Stimulated activated CD4-positive, alpha-beta T cell treated with anti-CD3 and anti-CD28 coated beads, Interleukin-4, amount 100 ng/mL, for 1 hour (primary cell): ENCODE measurements around the gene MRPS35.

ENCODE experiments used
- DNase-seq: peaks from one replicate; pipeline ENCODE4 v3.0.0-alpha.2; 2020

MRPS35 gene

DNA sequence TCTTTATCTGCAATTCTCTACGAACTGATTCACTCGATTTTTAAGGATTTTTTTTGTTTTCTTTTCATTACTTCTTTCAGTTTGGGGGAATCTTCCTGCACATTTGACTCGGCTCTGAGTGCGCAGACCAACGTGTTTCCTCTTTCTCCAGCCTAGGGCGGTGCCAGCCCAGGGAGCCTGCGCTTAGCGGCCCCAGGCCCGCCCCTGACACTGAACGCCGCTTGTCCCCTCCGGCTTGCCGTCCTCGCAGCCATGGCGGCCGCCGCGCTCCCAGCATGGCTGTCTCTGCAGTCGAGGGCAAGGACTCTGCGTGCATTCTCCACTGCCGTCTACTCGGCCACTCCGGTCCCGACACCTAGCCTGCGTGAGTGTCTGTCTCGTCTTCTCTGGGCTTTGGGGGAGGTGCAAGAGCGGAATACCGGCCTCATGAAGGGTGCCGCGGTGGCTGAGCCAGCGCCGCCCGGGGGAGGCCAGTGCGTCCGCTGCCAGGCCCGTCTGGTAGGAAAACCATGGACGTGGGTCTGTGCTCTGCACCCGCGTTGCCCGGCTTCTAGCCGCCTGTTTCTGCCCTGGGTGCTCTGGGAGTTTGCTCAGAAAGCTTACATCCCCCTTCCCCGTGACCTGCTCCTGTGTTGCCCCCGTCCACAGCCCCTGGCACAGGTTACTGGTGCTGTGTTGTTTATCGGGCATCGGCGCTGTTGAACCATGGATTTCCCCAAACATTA lies at the start of gene MRPS35:
MRPS35 (plus strand) TSS at position 241 of the 725 bp plus-strand sequence; CDS start at position 253, 12 bp downstream.
- DNase-seq: peak; percentile 93

DNA sequence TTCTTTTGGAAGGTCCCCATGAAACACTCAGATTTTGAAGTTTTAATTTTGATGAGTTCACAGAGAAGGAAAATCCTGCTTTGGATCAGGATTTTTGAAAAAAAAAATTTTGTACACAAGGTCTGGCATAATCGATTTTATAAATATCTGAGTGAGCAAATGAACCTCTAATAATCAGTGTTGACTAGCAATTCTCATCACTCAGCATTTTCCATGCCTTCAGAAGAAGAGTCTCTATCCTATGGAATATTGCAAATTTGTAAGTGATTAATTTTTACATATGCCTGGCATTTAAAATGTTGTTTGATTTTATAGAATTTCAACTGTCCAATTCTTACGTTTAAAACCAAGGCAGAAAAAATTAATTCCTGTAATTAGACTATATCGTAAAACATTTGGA lies 44.9 kb upstream of the MRPS35 start:
- DNase-seq: no peak

DNA sequence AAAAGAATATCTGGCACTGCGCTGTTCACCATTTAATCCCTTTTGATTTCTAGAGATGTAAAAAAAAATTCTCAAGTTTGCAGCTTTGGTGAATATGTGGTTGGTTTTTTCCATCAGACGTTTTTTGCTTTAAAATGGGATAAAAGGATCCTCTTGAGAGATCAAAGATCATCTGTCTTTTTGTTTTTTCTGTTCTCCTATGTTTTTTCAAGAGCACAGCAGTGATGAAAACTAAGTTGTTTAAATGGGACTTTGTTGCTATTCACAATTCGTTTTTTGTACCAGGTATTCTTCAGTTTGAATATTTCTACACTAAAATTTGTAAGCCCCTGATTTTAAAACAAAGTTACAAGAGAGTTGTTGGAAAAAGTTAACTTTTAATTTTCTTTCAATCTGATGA lies 44.1 kb upstream of the MRPS35 start:
- no peak for DNase-seq

DNA sequence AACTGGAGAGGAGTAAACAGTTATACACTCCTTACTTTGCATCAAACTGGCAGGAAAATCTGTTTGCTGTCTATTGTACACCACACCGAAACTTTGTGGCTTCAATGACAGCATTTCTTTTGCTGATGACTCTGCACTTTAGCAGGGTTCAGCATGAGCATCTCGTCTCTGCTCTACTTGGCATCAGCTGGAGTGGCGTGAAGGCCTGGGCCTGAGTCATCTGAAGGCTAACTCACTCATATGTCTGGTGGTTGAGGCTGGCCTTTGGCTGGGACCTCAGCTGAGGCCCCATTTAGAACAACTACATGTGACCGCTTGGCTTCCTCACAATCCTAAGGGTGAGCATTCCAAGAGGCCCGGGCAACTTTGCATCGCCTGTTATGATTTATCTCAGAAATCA lies 43.1 kb upstream of the MRPS35 start:
- DNase-seq: no peak

DNA sequence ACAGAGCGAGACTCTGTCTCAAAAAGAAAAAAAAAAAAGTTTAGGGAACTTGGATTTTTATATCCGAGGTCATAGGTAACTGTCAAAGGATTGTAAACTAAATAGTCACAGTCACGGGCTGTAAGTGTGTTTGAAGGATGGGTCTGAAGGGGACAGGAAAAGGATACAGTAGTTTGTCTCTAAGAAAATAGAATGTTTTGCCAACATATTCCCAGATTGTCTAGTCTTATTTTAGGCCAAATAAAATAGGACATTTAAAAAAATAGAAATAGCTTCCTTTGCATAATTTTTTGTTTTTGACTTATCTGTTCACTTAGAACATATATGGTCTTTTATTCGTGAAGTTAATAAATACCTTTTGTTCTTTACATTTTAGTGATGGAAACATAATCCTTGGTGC lies 38.6 kb upstream of the MRPS35 start:
- no peak for DNase-seq

DNA sequence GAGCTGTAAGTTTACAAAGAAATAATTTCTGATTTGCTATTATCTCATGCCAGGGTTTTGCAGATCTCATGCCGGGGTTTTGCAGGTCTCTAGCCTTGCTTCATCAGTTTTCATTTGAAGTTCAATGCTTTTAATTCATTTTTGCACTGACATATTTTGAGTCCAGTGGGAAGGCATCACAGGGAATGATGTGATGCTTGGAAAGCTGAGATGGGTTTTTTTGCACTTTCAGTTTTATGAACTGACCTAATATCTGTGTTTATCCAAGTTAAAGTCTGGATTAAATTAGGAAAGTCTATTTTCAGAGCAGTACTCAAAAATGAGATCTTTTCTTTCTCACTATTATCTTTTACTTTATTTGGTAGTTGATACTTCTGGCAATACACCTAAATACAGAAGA lies 38.0 kb upstream of the MRPS35 start:
- DNase-seq: no peak

DNA sequence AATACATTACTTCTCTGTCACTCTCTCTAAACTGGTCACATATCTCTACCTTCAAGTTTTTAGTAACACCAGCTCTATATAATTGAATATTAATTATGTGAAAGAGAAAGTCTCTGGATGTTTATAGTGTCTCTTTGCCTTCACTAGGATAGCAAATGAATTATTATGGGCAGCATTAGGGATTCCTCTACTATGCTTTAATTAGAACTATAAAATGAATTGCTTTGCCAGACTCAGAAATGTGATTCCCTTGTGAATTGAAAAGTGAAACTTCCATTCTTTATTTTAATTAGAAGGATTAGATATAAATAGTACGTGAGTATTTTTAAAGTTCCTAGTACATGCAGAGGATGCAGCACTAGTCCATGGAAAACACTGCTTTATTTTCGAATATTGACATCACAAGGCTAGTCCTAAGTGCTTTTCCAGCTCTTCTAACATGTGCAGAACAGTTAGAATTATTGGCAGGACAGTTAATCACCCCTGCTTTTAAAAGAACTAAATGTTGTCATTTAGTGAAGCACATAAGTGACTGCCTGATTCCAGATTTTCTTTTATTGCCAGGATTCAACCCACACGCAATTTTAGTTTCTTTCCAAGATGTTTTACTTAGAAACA lies 37.4 kb upstream of the MRPS35 start:
- no peak for DNase-seq

DNA sequence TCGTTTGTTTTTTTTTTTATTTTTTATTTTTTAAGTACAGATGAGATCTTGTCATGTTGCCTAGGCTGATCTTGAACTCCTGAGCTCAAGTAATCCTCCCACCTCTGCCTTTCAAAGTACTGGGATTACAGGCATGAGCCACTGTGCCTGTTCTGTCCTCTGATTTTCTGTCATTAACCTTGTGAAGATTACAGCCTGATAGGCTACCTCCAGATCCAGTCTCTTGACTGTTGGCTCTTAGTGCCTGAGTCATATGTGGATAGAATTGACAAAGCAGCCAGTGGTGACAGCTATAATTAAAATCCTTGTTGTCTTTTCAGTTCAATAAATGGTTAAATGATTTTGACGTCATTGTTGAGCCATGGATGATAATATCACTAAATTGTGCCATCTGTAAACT lies 35.6 kb upstream of the MRPS35 start:
- no peak for DNase-seq

DNA sequence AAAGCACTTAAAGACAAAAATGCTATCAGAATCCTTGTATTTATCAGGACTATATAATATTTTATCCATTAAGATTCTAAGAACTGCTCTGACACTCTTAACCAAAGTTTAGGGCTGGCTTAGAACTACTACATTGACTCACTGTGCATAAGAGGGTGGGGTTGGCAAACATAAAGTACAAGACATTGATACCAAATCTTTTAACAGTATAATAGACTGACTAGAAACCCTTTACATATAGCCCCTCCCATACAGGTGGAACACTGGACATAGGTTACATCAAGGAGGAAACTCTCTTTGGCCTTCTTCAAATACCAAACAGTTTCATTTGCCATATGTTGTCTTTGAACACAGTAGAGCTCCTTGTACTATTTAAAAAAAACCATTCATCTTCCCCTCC lies 30.0 kb upstream of the MRPS35 start:
- no peak for DNase-seq

DNA sequence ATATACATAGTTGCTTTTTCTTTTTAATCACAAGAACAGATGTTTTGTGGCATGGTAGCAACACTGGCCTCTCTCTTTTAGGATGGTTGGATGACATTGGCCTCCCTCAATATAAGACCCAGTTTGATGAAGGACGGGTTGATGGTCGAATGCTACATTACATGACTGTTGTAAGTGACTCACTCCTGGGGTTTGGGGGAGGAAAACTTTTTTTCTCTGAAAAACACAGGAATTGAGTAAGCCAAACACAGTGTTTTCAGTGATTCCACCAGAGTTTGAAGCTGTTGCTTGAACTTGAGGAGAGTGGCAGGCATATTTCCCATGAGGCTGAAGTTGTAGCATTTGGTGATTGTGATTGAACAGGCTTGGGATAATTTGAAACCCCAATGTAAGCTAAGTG lies 28.1 kb upstream of the MRPS35 start:
- no peak for DNase-seq

DNA sequence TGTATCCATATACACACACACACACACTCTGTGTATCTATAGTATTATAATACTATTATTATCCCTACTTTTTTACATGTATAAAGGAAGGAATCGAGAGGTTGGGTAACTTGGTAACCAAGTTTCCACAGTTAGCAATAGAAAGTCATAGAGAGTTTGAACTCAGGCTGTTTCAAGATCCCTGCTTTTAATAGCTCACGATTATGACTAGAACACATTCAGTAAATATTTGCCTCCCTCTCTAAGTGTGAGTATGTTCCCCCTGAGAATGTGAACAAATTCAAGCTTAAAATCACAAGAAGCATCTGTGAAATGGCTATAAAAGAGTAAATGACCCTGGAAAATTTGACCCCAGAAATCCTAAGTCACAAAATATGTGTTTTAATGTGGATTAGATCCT lies 25.4 kb upstream of the MRPS35 start:
- DNase-seq: no peak

DNA sequence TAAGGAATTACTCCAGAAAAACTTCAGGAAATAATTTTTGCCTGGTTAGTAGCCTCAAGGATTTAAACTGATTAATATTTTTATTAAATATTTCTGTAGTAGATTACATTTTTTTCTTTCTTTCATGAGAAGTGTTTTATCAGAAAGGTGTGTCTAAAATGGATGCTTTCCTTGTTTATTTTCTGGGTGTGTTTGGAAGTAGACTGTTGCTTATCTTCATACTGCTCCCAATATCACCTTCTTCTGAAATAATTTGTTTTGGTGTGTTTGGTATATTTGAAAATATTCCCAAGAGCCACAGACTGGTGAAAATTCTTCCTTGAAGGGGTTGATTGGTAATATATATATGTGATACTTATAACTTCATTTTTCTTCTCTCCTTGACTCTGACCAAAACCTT lies 24.5 kb upstream of the MRPS35 start:
- DNase-seq: no peak

DNA sequence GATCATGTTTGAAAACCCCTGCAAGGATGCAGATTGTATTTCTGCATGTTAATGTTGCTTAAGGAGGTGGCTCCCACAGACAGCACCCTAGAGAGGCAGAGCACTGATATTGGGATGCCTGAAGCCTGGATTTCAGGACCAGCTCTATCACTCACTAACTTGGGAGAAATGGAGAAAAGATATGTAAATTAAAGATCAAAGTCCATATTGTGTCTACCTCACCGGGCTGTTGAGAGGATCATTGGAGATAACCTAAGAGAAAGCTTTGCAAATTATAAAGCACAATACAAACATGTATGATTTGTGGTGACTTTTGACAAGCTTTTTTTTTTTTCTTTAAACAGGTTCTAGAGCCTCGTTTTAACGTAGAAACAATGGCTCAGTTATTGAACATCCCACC lies 22.0 kb upstream of the MRPS35 start:
- no peak for DNase-seq

DNA sequence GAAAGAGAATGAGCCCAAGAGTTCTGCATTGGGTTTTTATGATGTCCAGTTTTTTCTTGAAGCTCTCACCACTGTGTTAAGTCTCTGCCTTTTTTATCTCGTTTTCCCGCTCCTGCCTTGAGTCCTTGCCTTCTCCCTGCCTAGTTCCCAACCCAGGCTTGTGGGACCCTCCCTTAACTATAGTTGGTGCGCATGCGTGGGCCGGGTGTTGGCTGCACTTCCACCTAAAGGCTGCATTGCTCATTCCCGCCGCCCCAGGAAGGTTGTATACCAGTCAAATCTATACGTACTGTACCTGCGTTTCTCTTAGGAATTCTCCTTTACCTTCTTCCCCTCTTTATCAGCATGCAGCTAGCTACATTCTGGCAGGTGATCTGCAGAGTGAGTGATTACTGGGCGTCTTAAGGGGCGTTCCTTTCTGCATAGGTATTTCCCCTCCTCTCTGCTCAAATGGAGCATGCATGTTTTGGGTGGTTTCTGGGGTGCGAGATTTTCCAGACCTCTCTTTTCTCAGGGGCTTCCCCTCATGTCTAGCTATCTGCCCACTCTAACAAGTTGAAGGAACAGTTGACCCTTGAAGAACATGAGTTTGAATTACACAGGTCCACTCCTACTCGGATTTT lies 21.0 kb upstream of the MRPS35 start:
- DNase-seq: no peak

DNA sequence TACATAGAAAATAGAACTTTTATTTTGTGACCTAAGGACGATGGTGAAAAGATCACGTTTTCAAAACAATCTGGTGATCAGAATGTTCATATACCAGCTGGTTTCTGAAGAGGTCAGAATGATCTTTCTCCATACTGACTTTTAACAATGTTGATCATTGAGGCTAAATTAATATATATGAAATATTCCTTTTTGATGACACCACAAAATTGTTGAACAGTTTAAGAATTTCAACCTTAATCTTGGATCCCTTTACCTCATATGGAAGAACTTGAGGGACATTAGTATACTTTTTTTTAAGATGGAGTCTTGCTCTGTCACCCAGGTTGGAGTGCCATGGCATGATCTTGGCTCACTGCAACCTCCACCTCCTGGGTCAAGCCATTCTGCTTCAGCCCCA lies 17.2 kb upstream of the MRPS35 start:
- no peak for DNase-seq

DNA sequence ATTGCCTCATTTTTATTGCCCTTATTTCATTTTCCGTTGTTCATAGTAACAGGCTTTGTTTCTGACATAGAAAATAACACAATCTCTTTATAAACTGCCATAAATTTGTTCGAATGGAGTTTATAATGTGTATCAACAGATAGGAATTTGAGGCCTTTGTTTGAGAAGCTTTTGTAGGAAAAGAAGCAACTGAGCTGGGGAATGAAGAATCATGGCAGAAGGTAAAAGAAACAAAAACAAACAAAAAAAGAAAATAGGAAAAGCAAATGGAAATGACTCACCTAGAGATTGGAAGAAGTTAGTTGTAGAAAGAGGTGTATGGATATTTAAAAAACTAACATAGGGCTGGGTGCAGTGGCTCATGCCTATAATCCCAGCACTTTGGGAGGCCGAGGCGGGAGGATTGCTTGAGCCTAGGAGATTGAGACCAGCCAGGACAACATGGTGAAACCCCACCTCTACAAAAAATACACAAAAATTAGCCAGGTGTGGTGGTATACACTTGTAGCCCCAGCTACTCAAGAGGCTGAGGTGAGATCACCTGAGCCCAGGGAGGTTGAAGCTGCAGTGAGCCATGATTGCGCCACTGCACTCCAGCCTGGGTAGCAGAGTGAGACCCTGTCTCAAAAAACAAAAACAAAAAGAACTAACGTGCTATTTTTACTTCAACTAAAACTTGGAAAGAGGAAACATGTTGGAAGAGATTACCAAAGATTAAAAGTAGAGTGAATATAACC lies 14.9 kb upstream of the MRPS35 start:
- no peak for DNase-seq

DNA sequence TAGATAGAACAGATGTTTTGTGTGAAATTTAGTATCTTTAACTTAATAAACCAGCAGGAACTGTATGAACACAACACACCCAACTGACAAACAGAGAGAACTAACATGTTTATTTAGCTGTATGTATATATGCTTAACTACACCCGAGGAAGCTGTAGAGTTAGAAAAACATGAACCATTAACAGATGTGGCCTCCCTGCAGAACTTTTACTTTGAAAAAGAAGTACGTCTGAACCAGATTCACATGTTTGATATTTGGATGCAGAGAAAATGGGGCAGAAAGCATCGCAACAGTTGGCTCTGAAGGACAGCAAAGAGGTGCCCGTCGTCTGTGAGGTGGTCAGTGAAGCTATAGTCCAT lies 14.4 kb upstream of the MRPS35 start, which contains the start of gene REP15:
REP15 (plus strand) TSS at position 155 of the 360 bp plus-strand sequence; CDS start at position 271, 116 bp downstream.
- no peak for DNase-seq

DNA sequence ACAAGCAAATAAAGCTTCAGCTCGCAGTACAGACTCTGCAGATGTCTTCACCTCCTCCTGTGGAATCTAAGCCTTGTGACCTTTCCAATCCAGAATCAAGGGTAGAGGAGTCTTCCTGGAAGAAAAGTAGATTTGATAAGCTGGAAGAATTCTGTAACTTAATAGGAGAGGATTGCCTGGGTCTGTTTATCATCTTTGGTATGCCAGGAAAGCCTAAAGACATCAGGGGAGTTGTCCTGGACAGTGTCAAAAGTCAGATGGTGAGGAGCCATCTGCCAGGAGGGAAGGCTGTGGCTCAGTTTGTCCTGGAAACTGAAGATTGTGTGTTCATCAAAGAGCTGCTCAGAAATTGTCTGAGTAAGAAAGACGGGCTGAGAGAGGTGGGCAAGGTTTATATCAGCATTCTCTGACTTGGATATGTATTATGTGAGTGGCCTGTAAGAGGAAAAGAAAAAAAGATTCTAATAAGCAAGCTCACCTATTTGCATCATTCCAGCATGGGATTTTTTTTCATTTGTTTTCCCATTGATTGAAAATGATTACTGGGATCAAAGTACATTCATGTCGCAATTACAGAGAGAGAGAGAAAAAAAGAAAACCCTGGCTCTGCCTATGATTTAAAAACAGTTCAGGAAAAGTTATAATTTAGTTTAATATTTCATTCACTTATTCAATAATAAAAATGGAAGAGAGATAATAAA lies 13.6 kb upstream of the MRPS35 start:
- no peak for DNase-seq

DNA sequence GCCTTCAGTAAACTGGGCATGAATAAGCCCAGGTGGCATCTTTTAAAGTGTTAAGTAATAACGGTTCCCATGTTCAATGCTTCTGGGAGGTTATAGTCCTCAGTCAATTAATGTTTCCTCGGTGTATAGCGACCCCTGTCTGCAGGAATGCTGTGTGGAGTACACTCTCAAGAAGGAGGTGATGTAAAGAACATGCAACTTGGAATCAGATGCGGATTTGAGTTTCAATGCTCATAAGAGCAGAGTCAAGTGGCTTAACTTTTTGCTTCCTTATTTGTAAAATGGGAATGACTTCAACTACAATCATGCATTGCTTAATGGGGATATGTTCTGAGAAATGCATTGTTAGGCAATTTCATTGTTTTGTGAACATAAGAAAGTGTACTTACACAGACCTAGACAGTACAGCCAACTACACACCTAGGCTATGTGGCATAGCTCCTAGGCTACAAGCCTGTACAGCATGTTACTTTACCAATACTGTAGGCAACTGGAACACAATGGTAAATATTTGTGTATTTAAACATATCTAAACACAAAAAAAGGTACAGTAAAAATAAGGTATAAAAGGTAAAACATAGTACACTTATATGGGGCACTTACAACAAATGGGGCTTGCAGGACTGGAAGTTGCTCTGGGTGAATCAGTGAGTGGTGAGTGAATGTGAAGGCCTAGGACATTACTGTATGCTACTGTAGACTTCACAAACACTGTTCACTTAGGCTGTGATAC lies 6.7 kb upstream of the MRPS35 start:
- DNase-seq: peak; percentile 63

DNA sequence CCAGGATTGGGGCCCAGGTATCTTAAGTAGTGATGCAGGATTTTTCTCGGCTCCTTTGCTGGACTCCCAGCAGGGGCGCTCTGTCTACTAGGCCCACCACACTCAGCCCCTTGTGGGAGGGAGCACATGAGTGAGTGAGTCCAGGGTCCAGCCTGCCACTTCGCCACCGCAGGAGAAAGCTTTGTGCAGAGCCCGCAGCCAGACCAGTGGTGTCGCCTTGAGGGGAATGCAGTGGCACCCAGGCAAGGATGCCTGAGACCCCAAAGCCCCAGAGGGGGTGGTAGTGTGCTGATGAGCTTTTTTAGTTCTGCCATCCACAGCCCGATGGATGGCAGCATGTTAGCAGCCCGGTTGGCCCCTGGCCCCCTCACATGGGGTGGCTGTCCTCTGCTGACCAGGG lies 5.4 kb upstream of the MRPS35 start:
- DNase-seq: no peak

DNA sequence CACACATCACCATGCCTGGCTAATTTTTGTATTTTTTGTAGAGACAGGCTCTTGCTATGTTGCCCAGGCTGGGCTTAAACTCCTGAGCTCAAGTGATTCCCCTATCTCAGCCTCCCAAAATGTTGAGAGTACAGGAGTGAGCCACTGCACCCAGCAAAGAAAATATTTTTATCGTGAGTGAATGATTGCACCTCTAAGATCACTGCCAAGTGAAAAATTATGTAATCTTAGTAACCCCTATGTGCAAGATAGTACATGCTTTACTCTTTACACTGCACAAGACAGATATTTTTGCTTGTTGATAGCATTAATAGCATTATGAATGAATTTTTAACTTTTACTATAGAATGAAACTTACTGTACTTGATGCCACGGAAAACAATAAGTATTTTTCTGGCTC lies 3.4 kb upstream of the MRPS35 start:
- no peak for DNase-seq

DNA sequence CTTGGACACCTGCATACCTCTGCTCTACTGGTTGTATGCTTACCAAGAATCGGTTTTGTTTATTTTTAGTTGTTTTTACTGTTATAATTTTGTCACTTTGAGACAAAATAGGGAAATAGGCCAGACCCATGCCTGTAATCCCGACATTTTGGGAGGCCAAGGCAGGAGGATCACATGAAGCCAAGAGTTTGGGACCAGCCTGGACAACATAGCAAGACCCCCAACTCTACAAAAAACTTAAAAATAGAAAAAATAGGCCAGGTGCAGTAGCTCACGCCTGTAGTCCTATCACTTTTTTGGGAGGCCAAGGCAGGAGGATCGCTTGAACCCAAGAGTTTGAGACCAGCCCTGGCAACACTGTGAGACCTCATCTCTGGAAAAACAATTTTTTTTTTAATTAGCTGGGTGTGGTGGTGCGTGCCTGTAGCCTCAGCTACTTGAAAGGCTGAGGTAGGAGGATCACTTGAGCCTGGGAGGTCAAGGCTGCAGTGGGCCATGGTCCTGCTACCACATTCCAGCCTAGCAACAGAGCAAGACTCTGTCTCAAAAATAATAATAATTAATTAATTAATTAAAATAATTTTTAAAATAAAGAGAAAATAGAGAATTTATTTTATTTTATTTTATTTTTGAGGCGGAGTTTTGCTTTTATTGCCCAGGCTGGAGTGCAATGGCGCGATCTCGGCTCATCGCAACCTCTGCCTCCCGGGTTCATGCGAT lies 1.3 kb upstream of the MRPS35 start:
- DNase-seq: no peak
